Stimulated activated CD4-positive, alpha-beta T cell treated with anti-CD3 and anti-CD28 coated beads, Interleukin-15, amount 100 ng/mL, for 48 hours (primary cell): ENCODE measurements around the gene TOMM6.

Experiments used
- DNase-seq, 2 donors: peaks; one replicate each; pipeline ENCODE4 v3.0.0-alpha.2; 2020; ENCODE audit warnings: low read depth in 2 of 2

The TOMM6 gene

GRCh38 chr6:41787219-41787917, at the start of gene TOMM6:
Gene TOMM6 (plus strand): TSS chr6:41787694. CDS start chr6:41787698, 4 bp downstream.
- peak; percentile 94 to 95 for DNase-seq

- no peak for DNase-seq
These were observed 48.5 kb upstream of the TOMM6 start for GRCh38 chr6:41739041-41739440.

GRCh38 chr6:41740366-41741162, 46.9 kb upstream of the TOMM6 start:
- no peak for DNase-seq

- DNase-seq = no peak
These were observed 45.6 kb upstream of the TOMM6 start for GRCh38 chr6:41741625-41742490.

GRCh38 chr6:41743406-41744235, 43.9 kb upstream of the TOMM6 start:
- no peak for DNase-seq

- no peak for DNase-seq
These were observed 43.2 kb upstream of the TOMM6 start for GRCh38 chr6:41744236-41744787.

GRCh38 chr6:41746107-41746506, 41.4 kb upstream of the TOMM6 start:
- no peak for DNase-seq

- DNase-seq = no peak
These were observed 40.0 kb upstream of the TOMM6 start, which contains the start of gene PGC for GRCh38 chr6:41747256-41748101. Gene PGC (minus strand): TSS chr6:41747397. CDS start chr6:41747334, 63 bp downstream.

GRCh38 chr6:41748102-41748477, 39.4 kb upstream of the TOMM6 start:
- no peak for DNase-seq

GRCh38 chr6:41748542-41748941, 39.0 kb upstream of the TOMM6 start:
- no peak for DNase-seq

- no peak for DNase-seq
These were observed 37.1 kb upstream of the TOMM6 start for GRCh38 chr6:41750374-41750773.

GRCh38 chr6:41755895-41756294, 31.6 kb upstream of the TOMM6 start:
- no peak for DNase-seq

GRCh38 chr6:41756354-41756753, 31.1 kb upstream of the TOMM6 start:
- DNase-seq = no peak

- DNase-seq = no peak
These were observed 30.2 kb upstream of the TOMM6 start for GRCh38 chr6:41757271-41757670.

GRCh38 chr6:41757931-41758640, 29.4 kb upstream of the TOMM6 start:
- DNase-seq = no peak

- DNase-seq = no peak
These were observed 28.9 kb upstream of the TOMM6 start for GRCh38 chr6:41758641-41759035.

- no peak for DNase-seq
These were observed 28.2 kb upstream of the TOMM6 start for GRCh38 chr6:41759106-41759904.

GRCh38 chr6:41759905-41760579, 27.5 kb upstream of the TOMM6 start:
- no peak for DNase-seq
